ENCODE measurements around the gene CLECL1. TPM values are rescaled to one million over a fixed set of nuclear protein-coding genes. Genes with fewer than 3 reads are reported as not detected.

The CLECL1 gene
- total RNA-seq, 6 donors from 2014 or later: 0.98 to 33.5 (median 1.0) TPM; not detected in 3

GRCh38 chr12:9731393-9731792, 1.5 kb downstream of the CLECL1 start:
- Histone ChIP-seq H3K4me3 (no peak overlapping the region), H3K4me1 (no peaks in the 10 kb centered on the region), H3K9me3 (no peaks in the 10 kb centered on the region), H3K36me3 (no peaks in the 10 kb centered on the region), H3K27me3 (no peaks in the 10 kb centered on the region), H3K27ac (peak overlapping the region in 1 of 4 donors; percentile 13)
- no peak for DNase-seq
- TF ChIP-seq, protein P1, sequence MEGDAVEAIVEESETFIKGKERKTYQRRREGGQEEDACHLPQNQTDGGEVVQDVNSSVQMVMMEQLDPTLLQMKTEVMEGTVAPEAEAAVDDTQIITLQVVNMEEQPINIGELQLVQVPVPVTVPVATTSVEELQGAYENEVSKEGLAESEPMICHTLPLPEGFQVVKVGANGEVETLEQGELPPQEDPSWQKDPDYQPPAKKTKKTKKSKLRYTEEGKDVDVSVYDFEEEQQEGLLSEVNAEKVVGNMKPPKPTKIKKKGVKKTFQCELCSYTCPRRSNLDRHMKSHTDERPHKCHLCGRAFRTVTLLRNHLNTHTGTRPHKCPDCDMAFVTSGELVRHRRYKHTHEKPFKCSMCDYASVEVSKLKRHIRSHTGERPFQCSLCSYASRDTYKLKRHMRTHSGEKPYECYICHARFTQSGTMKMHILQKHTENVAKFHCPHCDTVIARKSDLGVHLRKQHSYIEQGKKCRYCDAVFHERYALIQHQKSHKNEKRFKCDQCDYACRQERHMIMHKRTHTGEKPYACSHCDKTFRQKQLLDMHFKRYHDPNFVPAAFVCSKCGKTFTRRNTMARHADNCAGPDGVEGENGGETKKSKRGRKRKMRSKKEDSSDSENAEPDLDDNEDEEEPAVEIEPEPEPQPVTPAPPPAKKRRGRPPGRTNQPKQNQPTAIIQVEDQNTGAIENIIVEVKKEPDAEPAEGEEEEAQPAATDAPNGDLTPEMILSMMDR (IDR thresholded peaks at IDR 0.05): no peak
- TF ChIP-seq POLR2AphosphoS5 (IDR thresholded peaks at IDR 0.05) (no peak), POLR2A (IDR thresholded peaks at IDR 0.05) (no peak), EP300 (IDR thresholded peaks at IDR 0.05) (no peak)
- WGBS, 2 donors: 71 to 74% methylated on average over 6 of the region's 6 CpGs
- ATAC-seq (ENCODE audit: low FRiP score in 2 of 2): no peak

GRCh38 chr12:9730591-9730990, 2.3 kb downstream of the CLECL1 start:
- Histone ChIP-seq H3K9me3 (no peaks in the 10 kb centered on the region), H3K36me3 (no peaks in the 10 kb centered on the region), H3K4me1 (no peaks in the 10 kb centered on the region), H3K4me3 (no peak overlapping the region), H3K27ac (no peak overlapping the region), H3K27me3 (no peaks in the 10 kb centered on the region)
- TF ChIP-seq EP300 (IDR thresholded peaks at IDR 0.05) (no peak), POLR2AphosphoS5 (IDR thresholded peaks at IDR 0.05) (no peak), POLR2A (IDR thresholded peaks at IDR 0.05) (no peak)
- TF ChIP-seq, protein P1 (IDR thresholded peaks at IDR 0.05): no peak
- DNase-seq (no peak), ATAC-seq (ENCODE audit: low FRiP score in 2 of 2) (no peak)
- WGBS, 2 donors: 78 to 84% methylated on average over 6 of the region's 6 CpGs

DNA sequence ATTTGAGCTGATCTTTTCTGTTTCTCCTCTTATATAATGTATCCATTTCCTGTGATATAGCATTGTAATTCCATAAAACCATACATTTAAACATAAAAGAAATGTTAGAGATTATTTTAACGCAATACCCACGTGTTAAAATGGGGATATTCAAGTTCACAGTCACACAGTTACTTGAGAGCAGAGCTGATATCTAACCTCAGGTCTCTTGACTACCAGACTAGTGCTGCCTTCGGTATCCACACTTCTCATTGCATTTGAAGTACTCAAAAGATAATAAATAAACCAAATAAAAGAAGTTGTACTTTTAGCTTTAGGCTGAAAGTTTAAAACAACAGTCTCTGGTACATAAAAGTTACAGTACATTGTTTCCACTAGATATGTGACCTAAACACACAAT, 2.9 kb downstream of the CLECL1 start:
- H3K4me3 ChIP-seq: no peak overlapping the region
- DNase-seq (no peak), ATAC-seq (ENCODE audit: low FRiP score in 2 of 2) (no peak)
- H3K36me3 ChIP-seq: no peaks in the 10 kb centered on the region
- no peaks in the 10 kb centered on the region for H3K27me3 ChIP-seq
- 55 to 73% methylated on average over 3 of the region's 3 CpGs for WGBS, 2 donors
- H3K4me1 ChIP-seq: no peaks in the 10 kb centered on the region
- no peak for TF ChIP-seq POLR2A (IDR thresholded peaks at IDR 0.05)
- no peak for TF ChIP-seq EP300 (IDR thresholded peaks at IDR 0.05)
- H3K9me3 ChIP-seq: no peaks in the 10 kb centered on the region
- H3K27ac ChIP-seq: no peak overlapping the region

- no peak overlapping the region for H3K27ac ChIP-seq
- H3K9me3 ChIP-seq: no peaks in the 10 kb centered on the region
- no peaks in the 10 kb centered on the region for H3K36me3 ChIP-seq
- TF ChIP-seq, protein P1 (IDR thresholded peaks at IDR 0.05): no peak
- no peak for TF ChIP-seq EP300 (IDR thresholded peaks at IDR 0.05)
- TF ChIP-seq POLR2A (IDR thresholded peaks at IDR 0.05): no peak
- no peak for TF ChIP-seq POLR2AphosphoS5 (IDR thresholded peaks at IDR 0.05)
- no peak overlapping the region for H3K4me3 ChIP-seq
- ATAC-seq (ENCODE audit: low FRiP score in 2 of 2) (no peak), DNase-seq (no peak)
- no peaks in the 10 kb centered on the region for H3K27me3 ChIP-seq
- no peaks in the 10 kb centered on the region for H3K4me1 ChIP-seq
Observed at GRCh38 chr12:9729082-9729481, 3.8 kb downstream of the CLECL1 start.

DNA sequence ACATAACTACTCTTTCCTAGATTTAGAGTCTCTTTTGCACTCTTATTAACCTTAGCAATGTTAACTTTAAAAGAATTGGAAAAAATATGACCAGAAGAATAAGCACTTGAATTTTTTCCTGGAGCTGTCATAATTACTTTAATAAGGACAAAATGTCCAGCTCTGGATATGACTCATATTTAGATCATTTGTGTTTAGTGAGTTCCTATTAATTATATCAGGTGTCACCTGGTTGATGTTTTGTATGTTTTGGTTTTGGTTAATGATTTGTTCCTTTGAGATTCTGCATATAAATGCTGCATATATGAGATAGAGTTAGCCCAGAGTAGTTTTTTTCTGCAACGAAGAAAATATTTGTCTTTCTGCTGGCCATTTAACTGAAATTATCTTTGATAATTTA, 5.1 kb downstream of the CLECL1 start:
- DNase-seq (no peak), ATAC-seq (ENCODE audit: low FRiP score in 2 of 2) (no peak)
- Histone ChIP-seq H3K4me1 (no peaks in the 10 kb centered on the region), H3K4me3 (no peak overlapping the region), H3K27ac (no peak overlapping the region), H3K36me3 (no peaks in the 10 kb centered on the region), H3K27me3 (no peaks in the 10 kb centered on the region), H3K9me3 (no peaks in the 10 kb centered on the region)
- TF ChIP-seq, protein P1 (IDR thresholded peaks at IDR 0.05): no peak
- TF ChIP-seq EP300 (IDR thresholded peaks at IDR 0.05) (no peak), POLR2A (IDR thresholded peaks at IDR 0.05) (no peak), POLR2AphosphoS5 (IDR thresholded peaks at IDR 0.05) (no peak)
- 75 to 86% methylated on average over 1 of the region's 1 CpG for WGBS, 2 donors

All from upper lobe of left lung (tissue), 6 donors.